HS-27A (cell line): ENCODE data around the gene AP1S3.

ENCODE experiments used
- DNase-seq: peaks from one replicate; pipeline ENCODE4 v3.0.0-alpha.2; 2012; ENCODE audit warnings: low read depth, missing footprints

Gene AP1S3

DNA sequence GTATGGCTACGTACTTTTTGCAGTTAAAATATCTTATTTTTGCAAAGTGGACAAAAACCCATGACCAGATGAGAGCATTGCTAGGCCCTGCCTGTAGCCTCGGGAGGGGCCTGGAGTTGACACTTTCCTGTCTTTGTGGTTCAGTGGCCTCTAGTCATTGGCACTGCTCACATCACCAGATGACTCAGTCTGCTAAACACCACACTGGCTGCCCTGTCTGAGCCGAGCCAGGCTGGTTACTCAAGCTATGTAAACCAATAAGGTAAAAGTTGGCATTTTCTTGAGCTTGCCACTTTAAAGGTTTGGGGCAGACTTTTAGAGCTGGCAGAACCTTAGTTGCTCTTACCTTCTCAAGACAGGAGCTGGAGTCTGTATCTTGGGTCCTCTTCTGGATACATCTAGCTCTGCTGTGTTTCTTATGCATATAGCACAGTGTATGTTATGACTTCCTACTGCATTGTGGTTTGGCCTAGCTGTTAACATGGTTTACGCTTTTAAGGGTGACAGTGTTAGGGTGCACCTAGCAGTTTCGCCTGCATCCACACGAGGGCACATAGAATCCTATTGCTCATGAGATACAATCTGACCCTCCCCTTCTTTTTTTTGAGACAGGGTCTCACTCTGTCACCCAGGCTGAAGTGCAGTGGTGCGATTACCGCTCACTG lies 76.4 kb downstream of the AP1S3 start:
- peak; percentile 54 for DNase-seq

DNA sequence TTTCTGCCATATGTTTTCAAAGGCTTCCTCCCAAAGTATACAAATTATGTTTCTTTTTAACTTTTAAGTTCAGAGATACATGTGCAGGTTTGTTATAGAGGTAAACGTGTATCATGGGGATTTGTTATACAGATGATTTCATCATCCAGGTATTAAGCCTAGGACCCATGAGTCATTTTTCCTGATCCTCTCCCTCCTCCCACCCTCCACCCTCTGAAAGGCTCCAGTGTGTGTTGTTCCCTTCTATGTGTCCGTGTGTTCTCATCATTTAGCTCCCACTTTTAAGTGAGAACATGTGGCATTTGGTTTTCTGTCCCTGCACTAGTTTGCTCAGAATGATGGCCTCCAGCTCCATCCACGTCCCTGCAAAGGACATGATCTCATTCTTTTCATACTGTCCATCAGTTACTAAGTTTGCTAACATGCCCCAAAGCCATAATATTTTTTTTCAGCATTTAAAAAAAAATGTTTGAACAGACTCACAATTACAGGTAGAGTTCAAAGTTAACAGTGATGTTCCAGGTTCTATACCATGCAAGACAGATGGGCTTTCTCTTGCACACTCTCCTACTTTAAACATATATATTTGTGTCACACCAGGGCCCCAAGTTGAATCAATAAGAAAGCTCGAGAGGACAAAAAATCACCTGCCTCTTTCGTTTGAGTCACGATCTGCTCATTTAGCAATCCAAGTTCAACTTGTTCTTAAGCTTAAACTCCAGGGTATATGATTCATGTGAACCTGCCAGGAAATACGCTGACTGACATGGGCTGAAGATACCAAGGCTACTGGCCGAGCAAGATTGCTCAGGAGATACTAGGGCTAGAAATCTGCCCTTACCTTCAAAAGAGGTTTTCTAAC lies 77.6 kb downstream of the AP1S3 start:
- no peak for DNase-seq

DNA sequence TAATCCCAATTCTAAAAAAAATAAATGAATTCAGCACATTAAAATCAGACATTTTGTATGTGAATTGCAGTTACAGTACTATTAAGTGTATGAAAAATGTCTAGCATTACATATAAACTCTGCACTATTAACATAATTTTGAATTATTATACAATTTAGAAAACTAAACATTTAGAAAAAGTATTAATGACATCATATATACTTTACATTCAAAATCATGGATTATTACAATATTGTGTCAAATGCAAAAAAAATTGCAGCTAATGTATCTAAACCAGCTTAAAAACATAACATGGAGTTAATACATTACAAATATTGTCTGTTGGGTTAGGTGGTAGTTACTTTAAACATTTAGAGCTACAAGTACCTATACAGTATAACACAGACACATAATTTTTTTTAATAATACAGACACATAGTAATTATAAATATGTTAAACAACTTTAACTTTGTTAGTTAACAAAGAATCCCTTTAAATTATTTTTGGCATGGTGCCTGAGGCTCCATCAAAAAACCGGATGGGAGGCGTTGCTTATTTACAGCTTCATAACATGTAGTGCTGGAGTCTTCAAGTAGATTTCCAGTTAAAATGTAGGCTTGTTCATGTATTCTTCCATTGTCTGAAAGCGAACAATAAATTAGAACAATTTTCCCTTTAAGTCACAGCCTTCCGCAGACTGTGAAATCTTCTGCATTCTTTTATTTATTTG lies 79.1 kb downstream of the AP1S3 start:
- DNase-seq, result no peak

DNA sequence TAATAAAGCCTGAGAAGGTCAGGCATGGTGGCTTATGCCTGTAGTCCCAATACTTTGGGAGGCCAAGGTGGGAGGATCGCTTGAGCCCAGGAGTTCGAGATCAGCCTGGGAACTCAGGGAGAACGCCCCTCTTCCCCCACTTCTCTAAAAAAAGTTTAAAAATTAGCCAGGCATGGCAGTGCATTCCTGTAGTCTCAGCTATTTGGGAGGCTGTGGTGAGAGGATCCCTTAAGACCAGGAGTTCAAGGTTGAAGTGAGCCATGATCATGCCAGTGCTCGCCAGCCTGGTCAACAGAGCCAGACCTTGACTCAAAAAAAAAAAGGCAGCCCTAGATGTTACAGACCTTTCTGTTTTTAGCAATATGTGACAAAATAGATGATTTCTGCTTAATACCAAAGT lies 83.4 kb downstream of the AP1S3 start:
- DNase-seq, result no peak

DNA sequence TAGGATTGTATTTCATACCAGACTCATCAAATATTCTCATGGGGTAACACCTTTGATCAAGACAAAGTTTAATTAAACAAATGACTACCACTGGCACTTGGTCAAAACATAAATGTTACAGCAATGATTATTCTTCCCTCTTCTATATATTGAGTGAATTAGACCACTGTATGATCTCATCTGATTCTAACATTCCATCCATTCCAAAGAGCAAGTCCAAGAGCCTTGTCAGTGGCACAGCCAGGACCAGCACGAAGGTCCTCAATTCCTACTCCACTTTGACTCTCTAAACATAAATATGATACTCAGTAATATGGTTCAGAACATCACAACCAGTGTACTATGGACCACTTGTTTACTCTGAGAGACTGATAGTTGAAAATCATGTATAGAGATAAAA lies 86.4 kb downstream of the AP1S3 start:
- no peak for DNase-seq

DNA sequence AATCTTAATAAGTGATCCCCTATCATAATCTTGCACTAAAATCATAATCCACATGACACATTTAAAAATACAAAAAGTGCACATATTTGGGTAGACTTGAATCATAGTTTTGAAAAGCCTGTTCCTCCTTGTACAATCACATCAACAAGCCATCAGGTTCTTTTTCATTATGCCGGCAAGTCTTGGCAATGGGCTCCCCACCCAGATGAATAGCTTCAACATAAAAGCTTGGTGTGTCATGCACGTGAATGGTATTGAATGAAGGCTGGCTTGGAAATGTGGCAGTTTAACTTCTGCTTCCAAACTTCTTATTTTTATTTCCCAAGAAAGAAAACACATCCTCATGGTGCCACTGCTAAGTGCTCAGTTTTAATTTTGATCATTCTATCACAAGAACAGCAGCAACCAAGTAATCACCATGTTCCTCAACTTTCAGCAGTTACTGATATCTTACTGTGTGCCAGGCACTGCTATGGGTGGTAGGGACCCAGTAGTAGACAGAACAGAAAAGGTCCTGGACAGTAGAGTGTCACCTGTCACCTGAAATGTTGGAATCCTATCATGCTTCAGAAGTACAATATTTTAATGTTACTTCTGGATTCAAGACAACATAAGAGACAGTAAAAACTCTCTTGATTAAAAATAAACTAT lies 89.9 kb downstream of the AP1S3 start:
- no peak for DNase-seq

DNA sequence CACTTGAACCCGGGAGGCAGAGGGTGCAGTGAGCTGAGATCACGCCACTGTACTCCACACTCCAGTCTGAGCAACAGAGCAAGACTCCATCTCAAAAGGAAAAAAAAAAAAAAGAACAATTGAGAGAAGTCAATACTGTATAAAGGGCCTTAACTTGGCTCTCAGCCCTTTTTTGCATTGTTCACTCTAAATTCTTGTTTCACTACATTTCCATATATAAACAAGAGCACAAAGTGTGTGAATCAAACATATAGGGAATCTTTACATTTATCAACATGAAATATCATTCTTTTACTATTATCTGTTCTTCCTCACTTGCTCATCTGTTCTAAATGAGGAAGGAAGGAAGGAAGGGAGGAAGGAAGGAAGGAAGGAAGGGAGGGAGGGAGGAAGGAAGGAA lies 90.8 kb downstream of the AP1S3 start:
- no peak for DNase-seq

DNA sequence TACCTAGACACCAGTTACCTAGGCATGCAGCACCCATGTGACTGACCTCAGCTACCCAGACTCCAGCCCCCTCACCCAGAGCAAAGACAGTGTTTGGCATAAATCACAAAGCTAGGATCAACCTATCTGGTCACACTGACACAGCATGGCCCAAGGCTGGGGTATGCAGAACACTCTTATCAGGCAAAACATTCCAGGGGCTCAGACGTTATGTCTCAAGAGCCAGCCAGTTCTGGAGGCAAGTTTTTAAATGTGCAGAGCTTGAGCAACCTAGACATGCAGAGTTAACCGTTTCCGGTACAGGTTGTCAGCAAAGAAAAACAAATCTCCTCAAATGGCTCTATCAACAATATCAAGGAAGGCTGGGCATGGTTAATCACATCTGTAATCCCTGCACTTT lies 92.8 kb downstream of the AP1S3 start:
- DNase-seq, result no peak

DNA sequence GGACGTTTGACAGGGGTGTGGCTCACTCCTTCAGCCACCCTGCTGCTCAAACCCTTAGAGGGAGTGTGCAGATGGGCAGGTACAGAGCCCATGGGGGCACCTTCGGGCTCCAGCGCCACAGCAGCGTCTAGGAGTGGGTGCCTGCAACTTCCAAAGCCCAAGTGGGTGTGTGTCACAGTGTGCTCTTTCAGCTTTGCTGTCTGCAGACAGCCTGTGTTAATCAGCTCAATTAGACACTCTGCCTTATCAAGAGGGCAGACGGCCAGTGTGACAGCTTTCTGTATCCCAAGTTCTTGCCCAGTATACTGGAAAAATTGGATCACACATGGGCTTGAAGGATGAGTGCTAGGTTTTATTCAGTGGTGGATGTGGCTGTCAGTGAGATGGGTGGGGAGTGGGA lies 96.7 kb downstream of the AP1S3 start:
- DNase-seq, result no peak

DNA sequence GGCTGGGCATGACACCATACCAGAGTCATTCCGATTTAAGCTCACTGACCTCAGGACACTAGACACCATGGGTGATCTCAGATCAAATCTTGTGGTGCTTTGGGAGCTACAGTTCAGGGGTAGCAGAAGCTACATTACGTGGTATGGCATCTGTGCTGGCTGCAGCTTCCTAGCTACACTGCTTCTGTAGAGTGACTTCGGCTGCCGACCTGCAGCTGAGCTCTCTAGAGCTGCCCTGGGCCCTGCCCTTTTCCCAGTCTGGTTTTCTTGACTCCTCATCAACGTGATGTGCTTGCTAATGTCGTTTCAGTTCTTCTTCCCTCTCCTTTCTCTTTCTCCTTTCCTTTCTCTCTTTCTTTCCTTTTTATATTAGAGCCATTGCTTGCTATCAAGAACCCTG lies 100.2 kb downstream of the AP1S3 start:
- DNase-seq, result no peak

DNA sequence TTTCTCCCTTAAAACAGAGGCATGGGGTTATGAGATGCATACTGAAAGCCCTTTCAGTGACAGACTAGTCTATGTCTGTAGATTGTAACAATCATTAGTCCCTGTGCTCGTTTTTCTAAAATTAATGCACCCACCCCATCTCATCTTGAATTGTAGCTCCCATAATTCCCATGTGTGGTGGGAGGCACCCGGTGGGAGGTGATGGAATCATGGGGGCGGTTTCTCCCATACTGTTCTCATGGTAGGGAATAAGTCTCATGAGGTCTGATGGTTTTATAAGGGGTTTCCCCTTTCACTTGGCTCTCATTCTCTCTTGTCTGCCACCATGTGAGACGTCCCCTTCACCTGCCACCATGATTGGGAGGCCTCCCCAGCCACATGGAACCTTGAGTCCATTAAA lies 100.9 kb downstream of the AP1S3 start:
- no peak for DNase-seq

DNA sequence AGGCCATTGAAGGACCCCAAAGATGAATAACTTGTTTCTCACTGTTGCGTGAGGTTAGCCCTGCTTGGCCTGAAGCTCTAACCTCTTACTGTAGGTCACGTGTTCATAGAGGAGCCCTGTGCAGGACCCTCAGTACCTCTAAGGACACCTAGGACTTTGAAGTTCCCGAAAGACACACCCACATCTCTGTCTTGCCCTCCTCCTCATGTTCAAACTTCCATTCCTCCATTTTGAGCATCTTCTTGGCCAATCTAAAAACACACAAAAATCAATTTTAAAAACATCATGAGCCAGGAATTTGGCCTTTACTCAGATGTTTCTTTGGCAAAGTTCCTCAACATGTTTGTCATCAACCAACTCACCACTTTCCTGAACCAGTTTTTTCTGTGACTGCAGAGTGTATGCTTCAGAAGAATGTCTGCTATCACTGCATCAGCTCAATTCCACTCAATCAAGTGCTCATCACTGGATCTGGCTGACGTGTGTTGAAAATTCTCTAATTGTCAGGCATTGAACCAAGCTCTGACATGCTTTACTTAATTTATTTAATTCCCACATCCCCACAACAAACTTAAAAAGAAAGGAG lies 101.6 kb downstream of the AP1S3 start:
- DNase-seq, result no peak

DNA sequence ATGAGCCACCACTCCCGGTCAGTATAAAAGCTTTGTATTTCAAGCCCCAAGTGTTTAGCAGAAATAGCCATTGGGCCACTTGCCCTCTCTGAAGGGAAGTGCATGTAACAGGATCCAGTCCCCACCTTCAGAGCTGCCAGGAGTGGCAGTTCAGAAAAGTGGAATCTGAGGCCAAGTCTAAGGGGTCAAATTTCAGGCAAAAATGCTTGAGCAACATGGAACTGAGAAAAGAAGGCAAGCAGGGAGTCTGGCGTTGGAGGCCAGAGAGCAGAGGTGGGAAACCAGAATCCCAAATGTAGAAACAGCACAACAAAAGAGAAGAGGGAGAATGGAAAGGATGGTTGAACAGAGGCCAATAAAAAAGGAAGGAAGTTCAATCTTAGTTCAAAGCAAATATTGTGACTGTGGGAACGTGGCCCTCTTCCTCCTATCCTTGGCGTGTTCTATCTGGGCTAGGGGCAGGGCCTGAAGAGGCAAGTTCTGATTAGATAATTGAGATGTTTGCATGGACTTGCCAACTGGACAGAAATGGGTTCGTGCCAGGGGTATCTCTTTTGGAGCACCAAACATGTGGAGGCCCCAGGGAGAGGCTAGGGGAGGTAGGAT lies 102.2 kb downstream of the AP1S3 start:
- DNase-seq, result no peak

DNA sequence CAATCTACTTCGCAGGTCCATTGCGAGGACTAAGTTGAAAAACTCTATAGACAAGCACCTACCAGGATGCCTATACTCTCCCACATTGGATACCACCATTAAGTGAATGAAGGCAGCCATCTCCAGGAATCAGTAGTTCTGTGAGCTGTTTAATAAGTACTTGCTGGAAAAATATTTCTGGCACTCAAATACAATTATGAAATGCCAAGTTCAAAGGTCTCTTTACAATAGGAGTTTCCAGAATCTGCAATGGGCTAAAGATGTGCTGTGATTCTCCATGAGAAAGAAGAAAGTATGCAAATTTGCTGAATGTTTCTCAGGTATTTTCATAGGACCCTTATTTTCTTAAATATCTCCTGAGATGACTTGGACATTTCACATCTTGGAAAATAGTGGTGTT lies 103.0 kb downstream of the AP1S3 start:
- no peak for DNase-seq

DNA sequence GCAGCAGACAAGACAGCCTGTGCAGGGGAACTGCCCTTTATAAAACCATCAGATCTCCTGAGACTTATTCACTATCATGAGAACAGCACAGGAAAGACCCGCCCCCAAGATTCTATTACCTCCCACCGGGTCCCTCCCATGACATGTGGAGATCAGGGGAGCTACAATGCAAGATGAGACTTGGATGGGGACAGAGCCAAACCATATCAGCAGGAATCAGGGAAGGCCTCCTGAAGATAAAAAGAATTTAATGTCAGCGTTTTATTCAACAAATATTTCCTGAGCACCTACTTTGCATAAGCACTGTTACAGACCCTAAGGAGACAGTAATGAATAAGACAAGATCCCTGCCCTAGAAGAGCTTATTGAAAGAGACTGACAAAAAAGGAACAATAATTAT lies 105.0 kb downstream of the AP1S3 start:
- no peak for DNase-seq

DNA sequence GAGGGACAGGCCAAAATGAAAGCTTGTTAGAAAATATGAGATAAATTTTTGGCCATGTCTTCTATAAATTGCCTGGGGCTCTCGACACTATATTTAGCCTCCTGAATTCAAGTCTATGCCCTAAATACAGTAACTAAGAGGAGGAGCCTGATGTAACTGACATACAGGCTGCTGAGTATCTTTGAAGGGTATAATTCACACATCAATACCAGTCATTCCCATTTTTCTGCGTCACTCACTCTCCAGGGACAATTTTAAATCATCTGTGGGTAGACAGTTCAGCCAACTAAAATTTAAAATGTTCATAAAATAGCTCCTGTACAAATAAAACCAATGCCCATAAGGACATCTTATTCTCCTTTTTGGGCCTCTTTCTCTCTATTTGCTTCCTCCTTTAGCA lies 105.9 kb downstream of the AP1S3 start:
- DNase-seq, result no peak

DNA sequence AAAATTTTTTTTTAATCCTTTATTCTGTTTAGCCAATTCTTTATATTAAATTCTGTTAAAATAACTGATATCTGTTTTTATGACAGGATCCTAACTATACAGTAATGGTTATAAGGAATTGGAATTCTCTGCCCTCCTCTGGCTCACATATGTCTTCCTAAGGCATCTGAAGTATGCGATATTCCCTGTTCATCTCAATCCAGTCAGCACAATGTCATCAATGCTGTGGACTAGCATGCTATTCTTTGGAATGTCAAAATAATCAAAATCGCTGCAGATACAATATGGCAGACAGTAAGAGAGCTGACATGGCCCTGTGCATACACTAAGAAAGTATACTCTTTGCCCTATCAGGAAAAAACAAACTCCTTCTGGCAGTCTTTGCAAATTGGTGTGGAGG lies 107.6 kb downstream of the AP1S3 start:
- DNase-seq, result no peak

DNA sequence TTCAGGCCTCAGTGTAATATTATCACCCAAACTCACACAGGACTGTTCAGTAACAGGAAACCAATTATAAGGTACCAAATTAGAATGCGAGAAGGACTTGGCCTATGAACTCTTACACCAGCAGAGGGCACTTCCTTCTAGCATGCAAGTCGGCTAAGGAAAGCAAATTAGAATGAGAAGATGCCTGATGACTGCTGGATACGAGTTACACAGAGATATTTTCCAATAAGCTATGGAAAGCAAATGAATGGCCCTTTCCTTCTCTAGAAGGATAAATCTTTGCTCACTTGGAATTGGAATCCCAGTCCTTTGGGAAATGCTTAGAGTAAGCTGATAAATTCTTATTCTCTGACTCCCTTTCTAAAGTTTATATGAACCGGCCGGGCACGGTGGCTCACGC lies 109.8 kb downstream of the AP1S3 start:
- no peak for DNase-seq

DNA sequence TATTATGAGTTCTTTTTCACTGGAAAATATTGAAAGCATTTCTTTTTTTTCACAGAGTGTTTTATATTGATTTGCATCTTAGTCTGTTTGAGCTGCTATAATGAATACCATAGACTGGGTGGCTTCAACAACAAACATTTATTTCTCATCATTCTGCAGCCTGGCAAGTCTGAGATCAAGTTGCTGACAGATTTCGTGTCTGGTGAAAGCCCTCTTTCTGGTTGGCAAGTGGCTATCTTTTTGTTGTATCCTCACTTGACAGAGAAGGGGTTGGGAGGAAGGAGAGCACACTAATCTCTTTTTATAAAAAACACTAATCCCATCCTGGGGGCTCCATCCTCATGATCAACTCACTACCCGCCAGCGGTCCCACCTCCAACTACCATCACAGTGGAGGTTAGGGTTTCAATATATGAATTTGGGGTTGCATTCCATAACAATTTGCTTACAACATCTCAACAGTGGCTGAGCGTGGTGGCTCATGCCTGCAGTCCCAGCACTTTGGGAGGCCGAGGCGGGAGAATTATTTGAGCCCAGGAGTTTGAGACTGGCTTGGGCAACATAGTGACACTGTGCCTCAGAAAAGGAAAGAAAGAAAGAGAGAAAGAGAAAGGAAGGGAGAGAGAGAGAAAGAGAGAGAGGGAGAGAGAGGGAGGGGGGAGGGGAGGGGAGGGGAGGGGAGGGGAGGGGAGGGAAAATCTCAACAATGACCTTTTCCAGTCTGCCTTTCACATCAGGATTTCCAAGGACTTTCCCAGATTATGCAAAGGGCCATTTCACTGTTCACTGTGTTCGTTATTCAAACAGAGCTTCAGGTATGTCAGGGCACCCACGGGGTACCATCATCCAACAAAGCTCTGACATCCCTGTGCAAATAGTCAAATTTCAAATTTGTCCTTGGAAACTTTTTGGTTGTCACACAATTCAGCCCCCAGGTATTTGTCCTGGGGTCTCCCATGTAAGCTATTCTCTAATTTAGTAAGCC lies 111.1 kb downstream of the AP1S3 start:
- no peak for DNase-seq

DNA sequence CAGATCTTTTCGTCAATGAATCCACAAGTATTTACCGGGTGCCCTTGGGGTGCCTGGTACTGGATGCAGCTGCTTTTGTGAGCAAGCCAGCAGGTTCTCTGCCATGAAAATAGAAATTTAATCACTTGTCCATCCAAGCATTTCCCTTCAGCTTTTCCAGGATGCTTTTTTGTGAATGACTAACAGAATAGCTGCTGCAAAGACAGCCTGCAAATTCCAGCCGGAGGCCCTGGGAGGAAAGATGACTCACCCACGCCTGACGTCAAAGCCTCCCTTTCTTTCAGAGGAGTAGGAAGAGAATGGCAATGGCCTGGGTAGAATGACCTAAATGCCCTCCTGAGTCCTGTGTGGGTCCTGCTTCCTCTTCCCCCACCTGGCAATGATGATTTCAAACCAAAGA lies 111.9 kb downstream of the AP1S3 start:
- DNase-seq, result peak; percentile 74

DNA sequence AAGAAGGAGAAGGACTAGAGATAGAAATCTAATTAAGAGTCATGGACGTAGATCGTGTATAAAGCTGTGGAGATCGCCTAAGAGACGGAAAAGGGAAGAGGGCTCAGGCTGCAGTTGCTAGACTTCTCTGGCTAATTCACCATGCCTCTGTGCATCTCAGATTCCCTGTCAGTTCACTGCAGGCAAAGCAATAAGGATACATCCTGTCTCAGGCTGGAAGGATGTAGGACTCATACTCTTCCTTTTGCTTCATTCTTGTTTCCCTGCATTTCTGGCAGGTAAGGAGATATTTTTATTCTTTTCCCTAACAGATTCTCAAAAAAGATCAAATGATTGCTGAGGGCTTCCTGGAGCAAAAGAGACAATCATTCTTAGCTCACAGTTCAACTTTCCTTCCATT lies 112.5 kb downstream of the AP1S3 start:
- no peak for DNase-seq
